A204.1 (cell line): ENCODE data around the gene QRICH1.

Source experiments
- FAIRE-seq: peaks from 2 replicates; lab custom pipeline; 2012; peaks lifted over from hg19 to GRCh38; lab: Jason Lieb, UNC

Gene QRICH1

GRCh38 chr3:49119036-49119435 is 25.2 kb upstream of the QRICH1 start:
- no peak for FAIRE-seq

GRCh38 chr3:49112262-49112661 is 18.4 kb upstream of the QRICH1 start:
- FAIRE-seq = no peak

GRCh38 chr3:49111347-49111746 is 17.5 kb upstream of the QRICH1 start:
- no peak for FAIRE-seq

GRCh38 chr3:49110780-49111179 is 16.9 kb upstream of the QRICH1 start:
- no peak for FAIRE-seq

GRCh38 chr3:49108346-49108745 is 14.5 kb upstream of the QRICH1 start:
- no peak for FAIRE-seq

GRCh38 chr3:49104427-49105291 is 10.8 kb upstream of the QRICH1 start, which contains the start of gene QARS1:
QARS1 (minus strand) TSS chr3:49104757; CDS start chr3:49104733, 24 bp downstream.
- FAIRE-seq = peak; percentile 97

- no peak for FAIRE-seq
Observed at GRCh38 chr3:49104052-49104426, 10.2 kb upstream of the QRICH1 start.

GRCh38 chr3:49100046-49100615 is 6.3 kb upstream of the QRICH1 start:
- FAIRE-seq = no peak

- FAIRE-seq = no peak
Observed at GRCh38 chr3:49098910-49099630, 5.2 kb upstream of the QRICH1 start.

GRCh38 chr3:49098429-49098828 is 4.6 kb upstream of the QRICH1 start:
- no peak for FAIRE-seq

GRCh38 chr3:49092938-49093852 is 676 bp downstream of the QRICH1 start:
- FAIRE-seq = peak; percentile 61

GRCh38 chr3:49081429-49081828 is 12.4 kb downstream of the QRICH1 start:
- FAIRE-seq = no peak

GRCh38 chr3:49079270-49079669 is 14.6 kb downstream of the QRICH1 start:
- FAIRE-seq = peak; percentile 98

GRCh38 chr3:49076646-49077045 is 17.2 kb downstream of the QRICH1 start:
- no peak for FAIRE-seq

- FAIRE-seq = no peak
Observed at GRCh38 chr3:49076116-49076515, 17.8 kb downstream of the QRICH1 start.

- FAIRE-seq = no peak
Observed at GRCh38 chr3:49058011-49058410, 35.9 kb downstream of the QRICH1 start.

- FAIRE-seq = no peak
Observed at GRCh38 chr3:49057268-49057667, 36.6 kb downstream of the QRICH1 start.

GRCh38 chr3:49054344-49054862 is 39.5 kb downstream of the QRICH1 start:
- FAIRE-seq = no peak

GRCh38 chr3:49053543-49053942 is 40.3 kb downstream of the QRICH1 start:
- FAIRE-seq = no peak

- FAIRE-seq = no peak
Observed at GRCh38 chr3:49035281-49035680, 58.6 kb downstream of the QRICH1 start.

GRCh38 chr3:49034650-49035049 is 59.2 kb downstream of the QRICH1 start:
- FAIRE-seq = no peak
